GM12873 (cell line): ENCODE measurements around the gene PCK1.

Experiments
- CTCF ChIP-seq: IDR thresholded peaks from 2 replicates; pipeline ENCODE4 v1.5.1; 2012; ENCODE audit warnings: low read depth, mild to moderate bottlenecking, moderate library complexity, low read length, control low read depth; ENCODE audit not compliant: insufficient read depth; ENCODE audit errors: missing control alignments

PCK1 gene

DNA sequence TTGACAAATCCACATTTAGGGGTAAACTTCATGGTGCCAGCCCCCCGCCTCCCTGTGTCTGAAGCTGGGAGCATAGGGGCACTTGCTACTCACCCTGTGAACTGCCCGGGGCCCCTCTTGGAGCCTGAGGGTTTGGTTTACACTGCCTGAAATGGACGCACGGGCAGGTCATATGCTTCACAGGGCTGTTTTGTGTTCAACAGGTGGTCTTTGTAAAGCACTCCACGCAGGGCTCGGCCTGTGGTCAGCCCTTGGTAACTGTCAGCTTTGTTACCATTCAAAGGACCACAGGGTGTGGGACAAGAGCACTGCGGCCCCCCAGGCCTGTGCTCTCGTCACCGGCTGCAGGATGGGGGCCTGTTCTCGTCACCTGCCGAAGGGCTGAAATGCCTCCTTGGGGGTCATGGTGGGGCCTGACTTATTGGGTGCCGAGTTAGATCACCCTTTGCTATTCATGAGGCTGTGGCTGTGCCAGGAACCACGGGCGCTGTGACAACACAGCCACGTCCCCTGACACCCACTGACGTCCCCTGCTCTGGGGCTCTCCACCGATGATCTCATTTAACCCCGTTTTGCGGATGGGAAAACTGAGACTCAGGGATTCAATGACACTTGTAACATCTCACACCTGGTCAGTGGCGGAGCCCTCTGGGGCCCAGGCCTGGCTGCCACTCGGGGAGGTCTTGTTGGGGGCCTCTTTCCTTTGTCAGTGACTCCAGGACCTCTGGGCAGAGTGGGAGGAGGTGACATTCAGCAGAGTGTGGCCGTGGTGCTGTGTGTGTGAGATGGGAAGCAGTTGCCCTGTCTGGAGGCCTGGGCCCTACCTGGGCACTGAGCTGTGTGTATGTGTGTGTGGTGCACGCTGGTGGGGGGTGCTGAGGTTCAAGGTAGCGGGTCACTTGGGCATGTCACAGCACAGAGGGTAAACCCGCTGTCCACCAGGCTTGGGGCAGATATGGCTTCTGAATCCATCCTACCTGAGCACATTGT is 34.4 kb downstream of the PCK1 start:
- TF ChIP-seq CTCF = no peak

- TF ChIP-seq CTCF = no peak
Measured at GRCh38 chr20:57596358-57596757, 35.4 kb downstream of the PCK1 start.

DNA sequence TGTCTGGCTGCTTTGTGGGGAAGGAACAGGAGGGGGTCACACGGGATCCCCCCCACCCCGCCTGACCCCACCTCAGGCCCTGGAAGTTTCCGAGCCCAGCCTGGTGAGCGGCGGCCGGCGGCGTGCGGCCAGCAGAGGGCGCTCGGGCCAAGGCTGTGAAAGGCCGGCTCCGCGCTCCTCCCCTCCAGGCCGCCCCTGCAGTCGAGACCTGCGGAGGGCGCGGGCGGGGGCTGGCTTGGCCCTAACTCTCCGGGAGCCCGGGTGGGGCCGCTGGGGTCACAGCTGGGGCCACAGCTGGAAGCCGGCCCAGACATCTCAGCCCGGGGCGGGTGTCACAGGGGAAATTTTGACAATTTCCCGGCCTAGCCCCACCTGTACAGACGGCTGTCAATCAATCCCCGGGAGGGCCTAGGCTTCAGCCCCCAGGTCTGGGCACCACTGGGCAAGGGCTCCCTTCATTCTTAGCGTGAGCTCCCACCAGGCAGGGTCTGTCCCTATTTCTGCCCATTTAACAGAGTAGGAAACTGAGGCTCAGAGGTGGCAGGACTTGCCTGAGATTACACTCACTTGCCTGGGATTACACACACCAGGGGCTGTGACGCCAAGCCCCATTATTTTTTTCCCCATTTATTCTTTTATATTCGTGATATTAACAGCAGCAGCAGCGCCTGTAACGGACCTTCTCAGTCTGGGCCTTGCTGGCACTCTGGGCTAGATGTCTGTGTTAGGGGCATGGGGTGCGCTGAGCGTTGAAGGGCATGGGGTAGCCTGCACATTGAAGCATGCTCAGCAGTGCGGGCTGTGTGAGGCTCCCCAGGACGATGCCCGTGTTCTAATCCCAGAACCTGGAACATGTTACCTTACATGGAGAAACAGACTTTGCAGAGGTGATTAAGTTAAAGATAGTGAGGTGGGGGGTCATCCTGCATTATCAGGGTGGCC is 36.4 kb downstream of the PCK1 start:
- TF ChIP-seq CTCF = peak; percentile 81

DNA sequence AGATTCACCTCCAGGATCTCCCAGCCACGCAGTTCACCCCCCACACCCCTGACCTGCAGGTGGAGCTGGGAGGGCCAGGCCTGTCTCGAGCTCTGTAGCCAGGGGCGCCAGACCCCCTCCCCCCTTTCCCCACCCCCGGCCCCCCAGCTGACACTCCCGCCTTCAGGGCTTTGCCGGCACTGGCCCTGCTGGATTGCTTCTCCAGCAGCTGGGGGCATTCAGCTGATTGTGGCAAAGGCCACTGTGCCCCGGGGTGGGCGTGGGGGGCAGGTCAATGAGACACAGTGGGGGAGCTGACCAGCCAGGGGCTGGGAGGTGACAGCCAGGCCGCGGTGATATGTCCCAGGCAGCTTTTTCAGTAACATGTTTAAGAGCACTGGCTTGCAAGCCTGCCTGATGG is 37.1 kb downstream of the PCK1 start:
- no peak for TF ChIP-seq CTCF

GRCh38 chr20:57598491-57598890 is 37.6 kb downstream of the PCK1 start:
- TF ChIP-seq CTCF = no peak

DNA sequence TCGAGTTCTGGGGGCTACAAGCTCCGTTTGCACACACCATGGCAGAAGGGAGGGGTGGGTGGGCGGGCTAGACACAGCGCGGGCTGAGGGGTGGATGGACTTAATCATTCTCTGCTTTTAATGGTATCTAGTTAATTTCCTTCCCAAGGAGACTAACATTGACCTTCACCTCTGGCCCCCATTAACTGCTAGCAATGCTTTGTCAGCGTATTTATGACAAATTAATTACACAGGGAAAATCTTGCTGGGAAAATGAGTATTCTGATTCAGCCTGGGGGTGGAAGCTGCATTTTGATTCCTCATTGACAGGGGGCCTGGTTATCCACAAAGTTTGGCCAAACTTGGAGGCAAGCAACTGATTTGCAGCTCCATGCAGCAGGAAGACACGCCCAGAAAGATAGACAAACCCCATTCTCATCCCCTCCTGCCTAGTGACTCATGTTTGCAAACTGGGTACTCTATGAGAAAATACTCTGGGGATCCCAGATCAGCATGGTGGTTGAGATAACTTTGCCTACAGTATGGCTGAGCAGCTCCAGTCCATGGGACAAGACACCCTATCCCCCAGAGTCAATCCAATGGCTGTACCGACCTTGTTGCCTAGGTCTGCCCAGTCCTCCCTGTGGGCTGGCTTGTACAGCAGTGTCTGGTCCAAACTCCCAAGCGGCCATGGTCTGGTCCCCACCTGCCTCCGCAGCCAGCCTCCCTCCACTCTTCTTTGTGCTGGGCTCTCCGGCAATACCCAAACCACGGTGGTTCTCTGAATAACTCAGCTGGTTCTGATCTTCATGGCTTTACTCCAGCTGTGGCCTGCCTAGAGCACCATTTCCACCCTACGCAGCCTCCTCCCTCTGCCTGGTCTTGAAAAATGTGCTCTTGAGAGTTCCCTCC is 39.7 kb downstream of the PCK1 start:
- TF ChIP-seq CTCF = no peak

DNA sequence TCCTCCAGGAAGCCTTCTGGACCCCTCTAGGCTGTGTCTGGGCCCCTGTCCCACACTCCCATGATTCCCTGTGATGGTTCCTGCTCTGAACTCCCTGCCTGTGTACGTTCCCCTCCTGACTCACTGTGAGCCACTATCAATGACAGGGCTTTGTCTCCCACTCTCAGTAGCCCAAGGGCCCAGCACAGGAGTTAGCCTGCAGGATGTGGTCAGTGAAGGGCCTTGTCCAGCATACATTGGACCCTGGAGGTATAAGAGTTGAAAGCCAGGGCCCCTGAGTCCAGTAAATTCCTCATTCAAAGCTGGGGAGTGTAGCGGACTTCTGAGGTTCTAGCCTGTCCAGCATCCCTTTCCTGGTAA is 40.3 kb downstream of the PCK1 start:
- no peak for TF ChIP-seq CTCF
